ENCODE measurements around the gene ATXN1. TPM values are rescaled to one million over a fixed set of nuclear protein-coding genes. Genes with fewer than 3 reads are reported as not detected.

ATXN1 gene
- total RNA-seq, 1 donor from 2014 or later: 64.5 TPM

DNA sequence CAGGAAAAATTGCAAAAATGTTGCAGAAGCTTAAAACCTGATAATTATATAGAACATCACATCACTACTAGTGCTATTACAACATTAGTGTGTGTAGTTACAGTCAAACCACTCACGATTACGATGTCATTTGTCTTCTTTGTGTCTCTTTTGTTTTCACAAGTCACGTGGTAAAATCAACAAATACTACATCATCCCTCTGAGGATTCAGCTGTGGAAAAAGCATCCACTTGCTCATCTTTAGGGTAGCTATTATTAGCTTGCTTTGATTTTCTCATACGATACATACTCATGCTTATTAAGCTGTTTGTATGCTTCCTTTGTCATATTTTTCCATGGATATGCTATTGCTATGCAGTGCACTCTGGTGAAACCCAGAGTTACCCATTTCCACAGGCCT lies 22.2 kb upstream of the ATXN1 start:
- H3K27me3 Mint-ChIP-seq (ENCODE audit: low read depth): no peaks in the 10 kb centered on the region
- peaks cover 3% of the 10 kb centered on the region for H3K9me3 Mint-ChIP-seq (ENCODE audit: low read depth)
- no peak overlapping the region for H3K27ac Mint-ChIP-seq (ENCODE audit: unreplicated experiment)
- no peaks in the 10 kb centered on the region for H3K36me3 Mint-ChIP-seq (ENCODE audit: low read depth)
- no peak overlapping the region for H3K4me3 Mint-ChIP-seq (ENCODE audit: unreplicated experiment)
- no peaks in the 10 kb centered on the region for H3K4me1 Mint-ChIP-seq (ENCODE audit: low read depth)
- DNase-seq (ENCODE audit: low spot score): no peak
- TF ChIP-seq, protein P1, sequence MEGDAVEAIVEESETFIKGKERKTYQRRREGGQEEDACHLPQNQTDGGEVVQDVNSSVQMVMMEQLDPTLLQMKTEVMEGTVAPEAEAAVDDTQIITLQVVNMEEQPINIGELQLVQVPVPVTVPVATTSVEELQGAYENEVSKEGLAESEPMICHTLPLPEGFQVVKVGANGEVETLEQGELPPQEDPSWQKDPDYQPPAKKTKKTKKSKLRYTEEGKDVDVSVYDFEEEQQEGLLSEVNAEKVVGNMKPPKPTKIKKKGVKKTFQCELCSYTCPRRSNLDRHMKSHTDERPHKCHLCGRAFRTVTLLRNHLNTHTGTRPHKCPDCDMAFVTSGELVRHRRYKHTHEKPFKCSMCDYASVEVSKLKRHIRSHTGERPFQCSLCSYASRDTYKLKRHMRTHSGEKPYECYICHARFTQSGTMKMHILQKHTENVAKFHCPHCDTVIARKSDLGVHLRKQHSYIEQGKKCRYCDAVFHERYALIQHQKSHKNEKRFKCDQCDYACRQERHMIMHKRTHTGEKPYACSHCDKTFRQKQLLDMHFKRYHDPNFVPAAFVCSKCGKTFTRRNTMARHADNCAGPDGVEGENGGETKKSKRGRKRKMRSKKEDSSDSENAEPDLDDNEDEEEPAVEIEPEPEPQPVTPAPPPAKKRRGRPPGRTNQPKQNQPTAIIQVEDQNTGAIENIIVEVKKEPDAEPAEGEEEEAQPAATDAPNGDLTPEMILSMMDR (IDR thresholded peaks at IDR 0.05): no peak

DNA sequence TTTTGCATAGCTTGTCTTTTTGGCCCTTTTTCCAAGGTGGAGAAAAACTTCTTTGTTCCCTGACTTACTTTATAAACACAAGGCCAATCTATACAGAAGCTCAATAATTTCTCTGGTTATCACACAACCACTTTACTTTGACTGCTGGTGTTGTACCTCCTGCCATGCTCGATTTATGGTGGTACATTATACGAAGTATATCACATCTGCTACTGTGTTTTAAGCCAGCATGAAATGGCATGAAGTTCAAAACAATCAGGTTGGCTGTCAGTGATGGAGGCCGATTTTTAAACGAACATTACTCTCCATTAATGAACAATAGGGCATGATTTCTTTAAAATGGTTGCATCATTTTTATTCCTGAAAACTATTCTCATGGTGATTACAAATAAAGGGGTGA lies 21.0 kb upstream of the ATXN1 start:
- TF ChIP-seq, protein P1 (IDR thresholded peaks at IDR 0.05): no peak
- DNase-seq (ENCODE audit: low spot score): no peak
- no peak overlapping the region for H3K4me3 Mint-ChIP-seq (ENCODE audit: unreplicated experiment)
- H3K9me3 Mint-ChIP-seq (ENCODE audit: low read depth): no peaks in the 10 kb centered on the region
- no peak overlapping the region for H3K27ac Mint-ChIP-seq (ENCODE audit: unreplicated experiment)
- H3K36me3 Mint-ChIP-seq (ENCODE audit: low read depth): no peaks in the 10 kb centered on the region
- no peaks in the 10 kb centered on the region for H3K27me3 Mint-ChIP-seq (ENCODE audit: low read depth)
- no peaks in the 10 kb centered on the region for H3K4me1 Mint-ChIP-seq (ENCODE audit: low read depth)

DNA sequence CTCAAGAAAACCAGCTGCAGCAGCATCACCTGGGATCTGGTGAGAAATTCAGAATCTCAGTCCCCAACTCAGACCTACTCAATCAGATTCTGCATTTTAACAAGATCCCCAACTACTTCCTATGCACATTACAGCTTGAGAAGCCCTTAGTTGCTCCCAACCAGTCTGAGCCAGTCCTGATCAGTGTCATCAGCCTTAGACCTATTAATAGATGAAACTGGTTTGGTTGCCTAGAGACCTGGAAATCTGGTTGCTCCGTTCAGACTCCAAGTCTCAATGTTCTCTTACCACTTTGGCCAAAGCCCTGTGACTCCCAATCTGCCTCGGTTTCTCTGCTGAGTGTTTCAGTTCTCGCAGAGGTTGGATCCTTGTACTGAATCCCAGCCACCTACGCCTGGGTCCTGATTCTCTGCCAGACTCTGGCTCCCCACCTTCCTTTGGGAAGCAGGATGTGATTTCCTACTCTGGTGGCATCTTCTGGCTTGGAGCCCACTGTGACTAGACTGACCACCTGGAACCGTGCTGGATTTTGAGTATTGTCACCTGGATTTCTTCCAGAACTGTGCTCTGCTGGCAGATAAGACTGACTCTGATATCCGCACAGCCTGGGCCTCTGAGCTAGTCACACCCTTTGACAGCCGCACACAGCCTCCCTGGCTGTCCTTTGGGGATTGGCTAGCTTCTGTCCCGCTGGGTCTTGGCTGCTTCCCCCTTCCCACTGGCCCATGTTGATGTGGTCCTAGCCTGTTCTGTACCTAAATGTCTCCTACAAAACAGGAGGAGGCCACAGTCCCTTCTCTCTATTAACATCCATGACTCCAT lies 20.3 kb upstream of the ATXN1 start:
- Mint-ChIP-seq H3K4me3 (ENCODE audit: unreplicated experiment) (no peak overlapping the region), H3K27ac (ENCODE audit: unreplicated experiment) (no peak overlapping the region), H3K4me1 (ENCODE audit: low read depth) (peaks cover 4% of the 10 kb centered on the region), H3K36me3 (ENCODE audit: low read depth) (no peaks in the 10 kb centered on the region), H3K27me3 (ENCODE audit: low read depth) (no peaks in the 10 kb centered on the region), H3K9me3 (ENCODE audit: low read depth) (no peaks in the 10 kb centered on the region)
- TF ChIP-seq, protein P1 (IDR thresholded peaks at IDR 0.05): no peak
- DNase-seq (ENCODE audit: low spot score): no peak

DNA sequence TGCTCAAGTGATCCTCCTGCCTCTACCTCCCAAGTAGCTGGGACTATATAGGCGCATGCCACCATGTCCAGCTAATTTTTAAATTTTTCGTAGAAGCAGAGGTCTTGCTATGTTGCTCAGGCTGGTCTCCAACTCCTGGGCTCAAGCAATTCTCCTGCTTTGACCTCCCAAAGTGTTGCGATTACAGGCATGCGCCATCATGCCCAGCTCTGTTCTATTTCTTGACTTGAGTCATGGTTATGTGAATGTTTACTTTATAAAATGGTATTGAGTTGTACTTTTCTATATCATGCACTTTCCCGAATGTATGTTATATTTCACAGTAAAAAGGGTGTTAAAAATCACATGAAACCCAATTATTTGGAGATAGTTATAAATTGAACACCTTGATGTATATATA lies 17.3 kb upstream of the ATXN1 start:
- DNase-seq (ENCODE audit: low spot score): no peak
- Mint-ChIP-seq H3K4me3 (ENCODE audit: unreplicated experiment) (no peak overlapping the region), H3K36me3 (ENCODE audit: low read depth) (no peaks in the 10 kb centered on the region), H3K27me3 (ENCODE audit: low read depth) (no peaks in the 10 kb centered on the region), H3K4me1 (ENCODE audit: low read depth) (peaks cover 10% of the 10 kb centered on the region), H3K27ac (ENCODE audit: unreplicated experiment) (no peak overlapping the region), H3K9me3 (ENCODE audit: low read depth) (no peaks in the 10 kb centered on the region)
- TF ChIP-seq, protein P1 (IDR thresholded peaks at IDR 0.05): no peak

DNA sequence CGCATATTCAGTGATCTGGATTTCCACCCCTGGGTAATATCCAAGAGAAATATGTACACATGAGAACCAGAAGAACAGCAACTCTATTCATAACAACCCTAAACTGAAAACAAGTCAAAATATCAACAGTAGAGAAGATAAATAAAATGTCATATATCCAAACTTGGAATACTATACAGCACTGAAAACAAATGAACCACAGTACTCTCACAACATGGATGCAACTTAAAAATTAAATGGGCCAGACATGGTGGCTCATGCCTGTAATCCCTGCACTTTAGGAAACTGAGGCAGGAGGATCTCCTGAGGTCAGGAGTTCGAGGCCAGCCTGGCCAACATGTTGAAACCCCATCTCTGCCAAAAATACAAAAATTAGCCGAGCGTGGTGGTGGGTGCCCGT lies 16.5 kb upstream of the ATXN1 start:
- TF ChIP-seq, protein P1 (IDR thresholded peaks at IDR 0.05): no peak
- Mint-ChIP-seq H3K4me1 (ENCODE audit: low read depth) (peaks cover 10% of the 10 kb centered on the region), H3K36me3 (ENCODE audit: low read depth) (no peaks in the 10 kb centered on the region), H3K9me3 (ENCODE audit: low read depth) (no peaks in the 10 kb centered on the region), H3K27me3 (ENCODE audit: low read depth) (no peaks in the 10 kb centered on the region), H3K27ac (ENCODE audit: unreplicated experiment) (no peak overlapping the region), H3K4me3 (ENCODE audit: unreplicated experiment) (no peak overlapping the region)
- DNase-seq (ENCODE audit: low spot score): no peak

Measured in chondrocyte (in vitro differentiated cells).